Hypothalamus (tissue), 51 donors: ENCODE results near the gene CLSTN2.

Experiments used
- DNase-seq, 51 donors: peaks; one replicate each; lab custom pipeline; 2025; lab: John Stamatoyannopoulos, UW

The CLSTN2 gene

DNA sequence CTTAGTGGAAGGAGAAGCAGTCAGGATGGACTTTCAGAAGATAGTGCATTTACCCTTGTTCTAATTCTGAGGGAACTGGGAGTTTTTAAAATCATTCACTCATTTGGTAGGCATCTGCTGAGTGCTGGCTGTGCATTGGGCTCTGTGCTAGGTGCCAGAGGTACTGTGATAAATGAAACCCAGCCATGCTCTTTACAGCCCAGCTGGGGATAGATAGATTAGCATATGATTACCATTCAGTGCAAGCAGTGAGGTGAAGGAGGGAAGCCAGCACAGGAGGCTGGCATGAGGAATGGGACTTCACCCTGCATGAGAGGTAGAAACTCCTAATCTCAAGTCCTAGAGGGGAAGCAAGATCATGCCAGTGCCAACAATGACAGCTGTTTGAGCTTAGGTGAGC, 381.0 kb downstream of the CLSTN2 start:
- DNase-seq: no peak

DNA sequence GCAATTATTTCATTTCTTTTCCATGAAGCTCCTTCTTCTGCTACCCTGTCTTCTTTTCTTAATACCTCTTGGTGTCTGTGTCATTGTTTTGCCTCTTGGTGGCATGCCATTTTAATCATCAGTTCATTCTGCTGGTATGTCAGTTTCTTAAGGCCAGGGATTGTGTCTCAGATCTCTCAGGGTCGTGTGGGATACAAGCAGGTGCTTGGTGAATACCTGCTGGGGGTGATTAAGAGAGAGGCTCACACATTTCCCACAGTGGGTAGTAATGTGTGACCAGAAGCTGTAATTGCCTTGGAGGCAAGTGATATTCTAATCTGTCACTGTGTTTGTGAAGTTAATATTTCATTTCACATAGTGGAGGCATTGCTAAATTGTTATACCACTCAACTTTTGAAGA, 381.5 kb downstream of the CLSTN2 start:
- no peak for DNase-seq

DNA sequence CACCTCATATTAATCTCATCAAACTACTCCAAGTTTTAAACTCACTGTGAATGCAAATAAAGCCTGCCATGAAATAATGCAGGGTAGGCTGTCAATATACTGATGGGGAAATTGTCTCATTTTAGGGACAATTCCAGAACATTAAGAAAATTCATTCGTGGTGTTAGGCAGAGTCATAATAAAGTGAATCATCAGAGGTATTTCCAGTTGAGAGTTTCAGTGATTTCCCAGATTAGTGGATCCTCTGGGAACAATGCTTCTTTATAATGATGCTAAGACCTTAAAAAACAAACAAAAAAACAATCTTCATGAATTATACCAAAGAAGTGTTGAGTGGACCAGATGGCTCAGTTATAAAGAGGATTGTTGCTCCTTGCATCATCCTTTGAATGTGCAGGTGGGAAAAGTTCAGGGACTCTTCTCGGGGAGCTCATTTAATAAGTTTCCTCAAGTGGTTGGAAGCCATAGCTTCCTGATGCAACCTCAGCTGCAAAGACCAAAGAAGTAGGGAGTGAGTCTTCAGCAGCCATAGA, 381.9 kb downstream of the CLSTN2 start:
- no peak for DNase-seq

DNA sequence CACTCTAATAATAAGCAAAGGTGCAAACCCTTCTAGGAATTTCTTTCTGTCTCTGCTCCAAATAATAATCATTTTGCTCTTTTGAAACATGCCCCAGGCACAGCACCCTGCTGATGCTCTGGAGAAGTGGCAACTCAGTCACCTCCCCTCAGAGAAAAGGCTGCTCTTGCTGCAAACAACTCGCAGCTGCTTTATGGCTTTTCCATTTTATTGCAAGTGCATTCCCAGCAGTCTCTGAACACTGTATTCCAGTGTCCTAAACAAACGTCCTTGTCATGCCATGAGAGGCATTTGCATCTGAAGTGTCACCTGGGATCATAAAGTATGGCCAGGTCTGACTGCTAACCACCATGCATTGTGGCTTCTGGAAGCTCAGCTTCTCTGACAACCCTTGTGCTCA, 384.8 kb downstream of the CLSTN2 start:
- no peak for DNase-seq

DNA sequence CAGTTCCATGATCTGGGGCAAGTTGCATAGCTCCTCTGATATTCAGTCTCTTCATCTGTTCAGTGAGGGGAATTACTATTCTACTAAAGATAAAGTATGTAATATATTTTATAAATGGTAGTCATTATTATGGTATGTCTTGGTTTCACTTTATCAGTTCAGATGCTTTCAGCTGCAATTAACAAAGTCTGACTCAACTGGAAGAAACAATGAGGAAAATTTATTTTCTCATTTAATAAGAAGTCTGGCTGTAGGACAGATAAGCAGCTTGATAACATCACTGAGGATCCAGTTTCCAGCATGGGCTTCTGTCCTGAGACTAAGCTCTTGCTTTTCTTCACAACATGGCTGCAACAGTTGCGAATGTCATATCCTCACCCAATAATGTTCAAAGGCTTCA, 388.6 kb downstream of the CLSTN2 start:
- no peak for DNase-seq

DNA sequence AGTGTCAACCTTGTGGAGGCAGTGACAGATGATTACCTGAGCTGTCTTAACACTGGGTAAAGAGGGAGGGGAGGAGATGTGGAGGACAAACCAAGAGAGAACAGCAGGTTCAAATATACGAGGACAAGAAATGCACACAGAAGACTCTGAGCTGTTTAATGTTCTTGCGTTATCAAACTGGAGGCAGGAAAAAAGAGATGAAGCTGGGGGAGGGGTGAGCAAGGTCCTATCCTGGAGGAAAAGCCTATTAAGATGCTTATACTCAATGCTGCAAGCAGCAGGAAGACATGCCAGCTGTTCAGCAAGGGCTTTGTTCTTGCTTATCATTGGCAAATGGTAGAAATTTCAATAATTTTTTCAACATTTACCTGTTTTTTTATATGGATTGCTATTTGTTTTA, 397.1 kb downstream of the CLSTN2 start:
- DNase-seq: no peak

DNA sequence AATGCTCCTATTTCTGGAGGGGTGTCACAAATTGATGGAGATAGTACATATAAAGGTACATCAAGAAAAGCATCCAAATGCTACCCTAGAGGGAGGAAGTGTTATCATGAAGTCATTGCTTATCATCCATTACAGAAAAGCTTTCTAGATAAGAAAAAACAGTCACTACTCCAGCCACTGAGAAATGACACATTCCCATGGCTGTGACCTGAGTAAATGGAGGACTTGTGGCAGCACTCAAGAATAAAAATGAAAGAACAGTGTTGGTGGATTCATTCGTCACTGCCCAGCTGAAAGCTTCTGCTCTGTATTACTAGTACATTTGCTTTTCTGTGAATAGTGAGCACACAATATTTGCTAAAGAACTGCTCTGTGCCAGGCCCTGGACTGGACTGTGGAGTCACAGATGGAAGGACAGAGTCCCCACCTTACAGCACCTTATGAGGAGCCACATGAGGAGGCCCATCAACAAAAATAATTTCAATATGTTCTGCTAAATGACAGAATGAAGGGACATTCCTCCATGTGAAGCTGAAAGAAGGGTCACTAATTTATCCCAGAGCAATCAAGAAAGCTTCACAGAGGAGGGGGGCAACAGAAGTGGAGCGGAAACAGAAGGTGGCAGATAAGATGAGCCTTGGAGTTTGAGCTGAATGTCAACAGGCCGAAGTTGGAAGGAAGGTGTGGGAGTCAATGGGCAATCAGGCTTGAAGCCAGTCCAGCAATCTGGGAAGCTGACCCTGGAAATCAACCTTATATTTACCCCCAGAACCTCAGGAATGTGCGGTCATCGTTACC, 399.3 kb downstream of the CLSTN2 start:
- DNase-seq: no peak

DNA sequence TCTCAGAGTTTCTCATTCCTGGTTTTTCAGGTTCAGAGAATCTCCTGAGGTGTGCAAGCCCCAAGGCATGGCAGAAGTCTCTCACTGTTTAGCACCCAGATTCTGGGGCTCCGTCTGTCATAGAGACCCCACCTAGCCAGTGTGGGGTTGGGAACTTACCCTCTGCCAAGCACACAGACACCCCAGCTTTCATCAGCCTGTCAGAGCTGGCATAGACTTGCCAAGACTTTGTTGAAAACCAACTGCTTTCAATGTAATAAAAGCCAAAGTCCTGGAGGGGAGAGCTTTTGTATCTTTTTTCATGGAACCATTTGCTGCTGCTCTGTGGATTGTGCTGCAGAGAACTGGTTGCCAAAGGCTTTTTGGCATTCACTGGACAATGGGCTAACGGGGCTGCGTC, 401.5 kb downstream of the CLSTN2 start:
- DNase-seq: no peak

DNA sequence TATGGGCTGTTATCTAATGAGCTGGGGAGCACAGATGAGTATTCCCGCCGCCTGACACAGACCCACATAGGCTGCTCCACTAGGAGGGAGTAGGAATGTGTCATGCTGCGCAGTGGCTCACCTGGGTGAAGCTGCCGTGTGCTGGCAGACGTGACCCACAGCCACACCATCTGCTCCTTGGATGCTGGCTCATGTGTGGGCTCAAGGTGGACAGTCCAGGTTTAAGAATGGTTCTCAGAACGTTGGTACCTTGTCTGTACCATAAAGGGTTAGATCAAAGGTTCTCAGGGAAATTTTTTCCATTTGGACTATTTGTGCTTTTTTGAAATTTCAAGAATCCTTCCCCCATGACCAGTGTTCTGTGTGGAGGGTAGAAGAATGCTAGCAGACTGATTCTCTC, 403.9 kb downstream of the CLSTN2 start:
- DNase-seq: no peak

DNA sequence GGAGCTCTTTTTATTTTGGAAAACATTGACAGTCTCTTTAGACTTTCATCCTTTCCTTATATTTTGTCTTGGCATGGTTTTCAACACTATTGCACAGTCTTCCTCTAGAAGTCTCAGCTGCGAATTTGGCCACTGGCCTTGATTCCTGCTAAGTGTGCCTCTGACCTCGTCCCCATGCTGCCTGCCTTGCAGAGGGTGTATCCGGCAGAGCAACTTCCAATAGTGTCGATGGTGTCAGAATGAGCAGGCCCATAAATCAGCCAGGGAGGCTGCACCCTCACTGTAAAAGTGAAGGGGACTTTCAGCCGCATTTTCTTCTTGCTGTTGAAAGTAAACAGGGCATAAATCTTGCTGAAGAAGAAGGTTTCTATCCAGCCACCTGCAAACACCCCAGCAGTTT, 406.2 kb downstream of the CLSTN2 start:
- DNase-seq: no peak

DNA sequence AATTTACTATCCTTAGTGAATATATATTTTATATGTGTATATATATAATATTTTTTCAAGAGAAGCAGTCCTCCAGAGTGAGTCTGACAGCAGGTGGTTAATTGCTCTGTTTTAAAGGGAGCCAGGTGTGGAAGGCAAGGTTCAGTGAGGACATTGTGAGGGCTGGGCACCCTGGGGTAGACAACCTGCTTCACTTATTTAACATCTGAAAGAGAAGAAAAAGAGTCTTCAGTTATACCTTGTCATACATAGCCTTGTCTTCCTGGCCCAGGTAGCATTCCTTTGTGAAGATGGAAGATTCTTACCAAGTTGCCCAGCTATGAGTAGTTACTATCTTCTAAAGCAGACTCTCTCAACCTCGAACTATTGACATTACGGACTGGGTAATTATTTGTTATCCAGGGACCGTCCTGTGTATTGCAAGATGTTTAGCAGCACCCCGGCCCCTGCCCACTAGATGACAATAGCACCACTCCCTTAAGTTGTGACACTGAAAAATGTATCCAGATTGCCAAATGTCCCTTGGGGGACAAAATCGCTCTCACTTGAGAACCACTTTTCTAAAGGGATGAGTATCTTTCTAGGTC, 406.9 kb downstream of the CLSTN2 start:
- DNase-seq: no peak

DNA sequence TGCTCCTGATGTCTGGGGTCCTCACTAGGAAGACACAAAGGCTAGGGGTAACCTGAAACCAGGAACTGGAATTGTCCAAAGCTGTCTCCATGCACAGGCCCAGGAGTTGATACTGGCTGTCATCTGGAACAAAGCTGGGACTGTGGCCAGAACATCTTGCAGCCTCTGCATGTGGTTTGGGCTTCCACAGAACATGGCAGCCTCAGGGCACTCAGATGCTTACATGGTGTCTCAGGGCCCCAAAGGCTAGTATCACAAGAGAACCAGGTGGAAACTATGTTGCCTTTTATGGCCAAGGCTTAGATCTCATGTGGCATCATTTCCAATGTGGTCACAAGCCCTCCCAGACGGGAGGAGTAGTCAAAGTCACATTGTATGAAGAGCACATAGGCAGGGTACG, 407.7 kb downstream of the CLSTN2 start:
- DNase-seq: no peak

DNA sequence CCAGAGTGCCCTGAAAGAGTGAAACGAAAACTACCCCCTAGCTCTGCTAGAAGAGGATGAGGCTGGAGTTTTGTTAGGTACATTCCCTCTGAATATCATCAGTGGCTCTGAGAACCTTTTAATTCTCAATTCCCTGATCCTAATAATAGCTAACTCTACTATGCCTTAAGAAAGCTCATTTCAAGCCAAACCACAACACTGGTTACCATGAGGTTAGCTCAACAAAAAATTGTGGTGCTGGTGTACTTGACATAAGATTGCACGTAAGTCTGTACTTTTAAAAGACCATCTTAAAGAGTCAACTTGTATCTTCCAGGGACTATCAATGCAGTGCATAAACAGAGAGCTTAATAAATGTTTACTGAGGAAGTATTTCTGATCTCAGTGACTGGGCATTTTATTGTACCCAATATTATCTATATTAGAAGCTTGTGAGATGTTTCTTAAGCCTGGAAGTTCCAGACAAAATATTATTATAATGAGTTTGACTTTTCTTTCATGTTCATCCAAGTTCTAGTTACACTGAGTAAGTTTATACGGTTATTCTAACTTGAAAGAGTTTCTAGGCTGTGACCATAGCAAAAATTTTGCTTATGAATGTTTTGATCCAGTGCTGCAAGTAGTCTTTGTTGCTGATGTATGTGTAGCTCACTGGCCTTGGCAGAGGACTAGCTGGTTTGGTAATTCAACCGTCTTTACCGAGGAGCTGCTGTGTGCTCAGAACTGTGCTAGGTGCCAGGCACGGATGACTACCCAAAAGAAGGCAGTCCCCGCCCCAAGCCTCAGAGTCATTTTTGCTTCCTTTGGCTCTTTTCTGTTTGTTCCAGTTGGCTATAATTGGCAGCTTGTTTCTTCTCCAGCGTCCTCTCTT, 408.5 kb downstream of the CLSTN2 start:
- DNase-seq: no peak

DNA sequence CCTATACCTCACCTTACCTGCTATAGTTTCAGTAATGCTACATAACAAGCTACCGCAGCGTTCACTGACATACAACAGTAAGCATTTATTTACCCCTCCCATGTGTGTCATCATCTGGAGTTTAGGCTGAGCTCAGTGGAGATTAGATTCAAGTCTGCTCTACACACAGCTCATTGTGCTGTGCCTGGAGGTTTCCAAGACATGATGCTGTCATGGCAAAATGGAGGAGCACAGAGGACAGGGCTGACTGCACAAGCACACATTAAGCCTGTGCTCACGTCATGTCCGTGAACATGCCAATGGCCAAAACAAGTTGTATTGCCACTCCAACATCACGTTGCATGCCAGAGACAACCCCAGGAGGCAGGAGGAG, 409.1 kb downstream of the CLSTN2 start:
- DNase-seq: no peak

DNA sequence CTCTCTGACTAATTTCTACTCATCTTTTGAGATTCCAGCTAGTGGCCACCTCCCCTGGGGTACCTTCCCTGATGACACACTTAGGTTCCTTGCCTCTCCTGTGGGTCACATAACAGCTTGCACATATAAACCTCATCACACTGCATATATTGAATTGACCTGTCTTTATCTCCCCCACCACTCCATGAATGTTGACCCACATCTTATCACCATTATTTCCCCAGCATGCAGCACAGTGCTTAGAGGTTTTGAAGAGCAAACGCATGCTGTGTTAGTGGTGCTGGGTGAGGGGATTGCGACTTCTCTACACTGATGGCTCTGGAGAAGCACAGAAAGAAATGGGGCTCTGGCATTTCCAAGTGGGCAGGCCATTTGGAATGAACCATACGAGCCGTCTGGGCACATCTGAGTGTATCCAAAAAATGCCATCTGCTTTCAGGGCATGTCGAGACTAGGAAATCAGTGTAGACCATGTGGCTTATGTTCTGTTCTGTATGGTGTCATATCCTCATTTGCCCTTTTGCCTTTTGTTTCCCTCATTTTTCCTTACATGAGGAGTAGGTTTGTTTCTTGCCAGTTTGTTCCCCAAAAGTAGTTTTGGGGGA, 409.7 kb downstream of the CLSTN2 start:
- no peak for DNase-seq

DNA sequence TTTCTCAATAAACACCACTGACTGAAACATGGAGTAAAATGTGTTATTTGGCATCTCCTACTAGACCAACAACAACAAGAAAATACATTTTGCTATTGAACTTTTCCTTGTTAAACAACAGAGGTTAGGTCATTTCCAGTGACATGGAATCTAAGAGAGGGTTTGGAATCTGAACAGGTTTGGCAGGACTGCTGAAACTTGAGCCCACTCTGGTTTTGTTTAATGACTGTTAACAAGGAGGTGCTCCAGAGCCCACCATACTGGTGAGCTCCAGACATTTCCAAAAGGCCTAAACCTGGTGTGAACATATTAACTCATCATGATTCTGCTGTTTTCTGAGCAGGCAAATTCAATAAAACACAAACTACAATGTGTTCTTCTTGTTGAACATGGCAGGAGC, 412.2 kb downstream of the CLSTN2 start:
- DNase-seq: no peak

DNA sequence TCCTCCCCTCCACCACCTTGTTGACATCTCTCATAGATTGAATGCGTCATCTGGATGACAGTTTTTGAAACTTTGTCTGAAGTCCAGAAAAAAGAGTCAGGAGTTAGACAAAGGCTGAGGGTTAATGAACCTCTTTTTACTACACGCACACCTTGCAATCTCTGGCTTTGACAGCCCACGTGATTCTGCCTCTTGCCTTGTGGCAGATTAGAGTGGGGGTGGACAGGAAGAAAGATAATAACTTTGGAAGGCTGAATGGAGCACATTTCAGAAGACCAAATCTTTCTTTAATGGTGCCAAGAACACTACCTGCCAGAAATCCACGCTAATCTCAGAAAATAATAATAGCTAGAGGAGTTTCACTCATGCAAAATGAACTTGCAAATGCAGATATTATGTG, 415.0 kb downstream of the CLSTN2 start:
- DNase-seq: peak in 1 of 51 donors; percentile 33

DNA sequence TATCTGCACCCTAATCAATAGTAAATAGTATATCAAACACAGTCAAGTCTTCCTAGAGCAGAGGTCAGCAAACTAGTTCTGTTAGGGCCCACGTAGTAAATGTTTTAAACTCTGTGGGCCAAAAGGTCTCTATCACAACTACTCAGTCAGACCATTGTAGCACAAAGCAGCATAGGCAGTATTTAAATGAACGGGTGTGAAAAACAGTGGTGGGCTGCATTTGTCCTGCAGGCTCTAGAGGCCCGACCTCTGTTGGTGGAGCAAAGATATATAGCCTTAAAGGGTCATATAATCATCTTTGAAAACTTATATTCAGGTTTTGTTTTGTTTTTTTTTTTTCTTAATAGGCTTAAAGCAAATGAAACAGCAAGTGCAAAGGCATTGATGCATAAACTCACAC, 416.5 kb downstream of the CLSTN2 start:
- no peak for DNase-seq

DNA sequence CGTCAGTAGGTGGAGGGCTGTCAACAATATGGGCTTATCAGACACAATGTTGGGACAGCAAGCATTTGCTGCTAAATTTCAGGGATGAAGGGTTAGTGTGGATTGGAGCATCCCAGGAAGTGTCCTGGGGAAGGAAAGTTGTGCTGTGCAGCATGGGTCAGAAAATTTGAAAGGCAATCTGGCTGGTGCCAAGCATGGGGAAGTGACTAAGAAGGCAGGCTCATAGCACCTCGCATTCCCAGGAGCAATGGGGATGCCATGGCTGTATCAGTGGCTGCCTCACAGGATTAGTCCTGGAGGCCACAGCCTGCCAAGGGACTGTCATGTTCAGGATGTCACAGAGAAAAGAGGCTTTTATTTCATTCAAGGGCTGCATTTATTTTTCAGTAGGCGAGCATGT, 420.5 kb downstream of the CLSTN2 start:
- DNase-seq: no peak

DNA sequence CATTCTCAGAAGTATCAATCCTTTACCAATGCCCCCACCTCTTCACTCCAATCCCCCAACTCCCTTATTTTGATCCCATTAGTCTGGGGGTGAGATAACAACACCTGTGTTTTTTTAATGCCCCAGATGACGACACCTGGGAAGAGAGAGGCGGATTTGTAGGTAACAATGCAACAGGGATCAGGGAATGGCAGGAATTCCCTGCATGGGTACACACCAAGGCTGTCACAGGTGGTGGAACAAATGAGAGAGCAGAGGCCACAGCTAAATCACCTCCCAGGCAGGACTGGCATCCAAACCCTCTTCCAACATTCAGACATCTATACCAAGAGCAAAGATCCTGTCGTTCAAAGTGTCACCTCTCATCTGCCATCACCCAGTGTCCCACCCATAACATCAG, 423.7 kb downstream of the CLSTN2 start:
- DNase-seq: no peak
